ENCODE data around the gene TDRKH. TPM values are rescaled to one million over a fixed set of nuclear protein-coding genes. Genes with fewer than 3 reads are reported as not detected.

Gene TDRKH
- polyA plus RNA-seq, 1 experiment, result 1.1 TPM

- H3K27me3 ChIP-seq (ENCODE audit: control insufficient read depth, insufficient read depth, low read length), result peaks cover 3% of the 10 kb centered on the region; the same call in 1 of the 2 replicates
- ChIA-PET POLR2A (no interaction called here), CTCF (interaction anchor here (0.8 to 1.0 kb wide), 2 partner anchors 10 to 22 kb away, joined by 3 read pairs; partner anchors contain the start of gene TDRKH)
- DNase-seq (ENCODE audit: low read depth), result no peak
- TF ChIP-seq CTCF (IDR thresholded peaks at IDR 0.05; ENCODE audit: insufficient read depth, low read depth, low read length), result no peak
- H3K36me3 ChIP-seq (ENCODE audit: control insufficient read depth, insufficient read depth, low read length), result no peaks in the 10 kb centered on the region
- H3K4me3 ChIP-seq (ENCODE audit: low read depth, low read length), result no peak overlapping the region
These were observed 10.4 kb downstream of the TDRKH start for GRCh38 chr1:151779852-151780251.

DNA sequence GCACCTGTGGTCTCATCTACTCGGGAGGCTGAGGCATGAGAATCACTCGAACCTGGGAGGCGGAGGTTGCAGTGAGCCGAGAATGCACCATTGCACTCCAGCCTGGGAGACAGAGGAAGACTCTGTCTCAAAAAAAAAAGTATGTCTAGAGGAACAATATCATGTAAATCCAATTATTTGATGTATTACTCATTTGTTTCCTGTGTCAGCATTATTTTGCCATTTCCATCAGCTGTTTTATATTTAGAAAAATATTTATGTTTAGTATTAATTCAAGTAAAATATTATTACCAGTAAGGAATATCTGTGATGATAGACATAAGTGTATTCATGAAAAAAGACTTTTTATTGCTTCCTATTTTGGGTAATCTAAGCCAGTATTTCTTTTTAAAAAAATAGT, 13.0 kb downstream of the TDRKH start:
- DNase-seq (ENCODE audit: low read depth), result no peak
- ChIA-PET POLR2A (no interaction called here), CTCF (no interaction called here)
- no peak for TF ChIP-seq CTCF (IDR thresholded peaks at IDR 0.05; ENCODE audit: insufficient read depth, low read depth, low read length)
- Histone ChIP-seq H3K4me3 (ENCODE audit: low read depth, low read length) (no peak overlapping the region), H3K27me3 (ENCODE audit: control insufficient read depth, insufficient read depth, low read length) (no peaks in the 10 kb centered on the region), H3K36me3 (ENCODE audit: control insufficient read depth, insufficient read depth, low read length) (no peaks in the 10 kb centered on the region)

DNA sequence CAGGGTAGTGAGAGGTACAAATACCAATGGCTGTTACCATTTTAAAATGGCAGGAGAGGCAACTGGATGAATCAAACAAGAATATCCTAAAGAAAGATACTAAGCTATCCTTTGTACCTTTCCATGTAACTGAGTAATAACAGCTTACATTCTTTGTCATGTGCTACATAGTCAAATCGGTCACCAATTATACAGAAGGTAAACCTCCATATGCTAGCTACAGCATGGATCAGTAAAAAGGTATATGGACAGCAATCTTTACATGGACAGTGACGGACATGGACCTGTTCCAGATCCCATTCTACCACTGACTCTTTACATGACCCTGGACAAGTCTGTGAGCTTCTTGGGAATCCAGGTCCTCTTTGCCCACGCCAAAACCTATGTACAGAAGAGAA, 13.6 kb downstream of the TDRKH start:
- Histone ChIP-seq H3K4me3 (ENCODE audit: low read depth, low read length) (no peak overlapping the region), H3K36me3 (ENCODE audit: control insufficient read depth, insufficient read depth, low read length) (no peaks in the 10 kb centered on the region), H3K27me3 (ENCODE audit: control insufficient read depth, insufficient read depth, low read length) (no peaks in the 10 kb centered on the region)
- CTCF ChIA-PET, result no interaction called here
- TF ChIP-seq CTCF (IDR thresholded peaks at IDR 0.05; ENCODE audit: insufficient read depth, low read depth, low read length), result no peak
- POLR2A ChIA-PET, result no interaction called here
- DNase-seq (ENCODE audit: low read depth), result no peak

- ChIA-PET POLR2A (no interaction called here), CTCF (no interaction called here)
- no peak for TF ChIP-seq CTCF (IDR thresholded peaks at IDR 0.05; ENCODE audit: insufficient read depth, low read depth, low read length)
- Histone ChIP-seq H3K4me3 (ENCODE audit: low read depth, low read length) (no peak overlapping the region), H3K27me3 (ENCODE audit: control insufficient read depth, insufficient read depth, low read length) (no peaks in the 10 kb centered on the region), H3K36me3 (ENCODE audit: control insufficient read depth, insufficient read depth, low read length) (no peaks in the 10 kb centered on the region)
- no peak for DNase-seq (ENCODE audit: low read depth)
These were observed 14.2 kb downstream of the TDRKH start for GRCh38 chr1:151775894-151776664.

- CTCF ChIA-PET, result interaction anchor here (1.1 kb wide), 1 partner anchor 35 kb away, joined by 3 read pairs; no protein-coding TSS in a partner anchor
- DNase-seq (ENCODE audit: low read depth), result no peak
- POLR2A ChIA-PET, result no interaction called here
- no peaks in the 10 kb centered on the region for H3K27me3 ChIP-seq (ENCODE audit: control insufficient read depth, insufficient read depth, low read length)
- no peaks in the 10 kb centered on the region for H3K36me3 ChIP-seq (ENCODE audit: control insufficient read depth, insufficient read depth, low read length)
- no peak for TF ChIP-seq CTCF (IDR thresholded peaks at IDR 0.05; ENCODE audit: insufficient read depth, low read depth, low read length)
- H3K4me3 ChIP-seq (ENCODE audit: low read depth, low read length), result no peak overlapping the region
These were observed 15.9 kb downstream of the TDRKH start for GRCh38 chr1:151774256-151774922.

All from BJ (cell line).